Measurements from ENCODE around the gene MORC3.

DNA sequence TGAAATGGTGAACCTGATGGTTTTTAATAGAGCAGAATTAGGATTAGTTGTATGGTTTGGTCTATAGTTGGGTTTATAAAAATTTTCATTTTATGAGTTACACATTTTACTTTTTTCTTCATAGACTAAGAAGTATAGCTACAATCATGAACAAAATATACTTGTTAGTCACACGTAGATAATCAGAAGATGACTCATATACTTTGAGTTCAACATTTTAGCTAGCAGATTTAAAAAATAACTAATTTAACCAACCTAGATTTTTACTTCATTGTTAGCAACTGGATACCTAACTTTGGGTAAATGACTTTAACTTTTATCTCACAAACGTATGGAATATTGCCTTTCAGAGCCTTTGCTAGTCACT, 27.9 kb downstream of the MORC3 start:
- TF ChIP-seq, protein P1, sequence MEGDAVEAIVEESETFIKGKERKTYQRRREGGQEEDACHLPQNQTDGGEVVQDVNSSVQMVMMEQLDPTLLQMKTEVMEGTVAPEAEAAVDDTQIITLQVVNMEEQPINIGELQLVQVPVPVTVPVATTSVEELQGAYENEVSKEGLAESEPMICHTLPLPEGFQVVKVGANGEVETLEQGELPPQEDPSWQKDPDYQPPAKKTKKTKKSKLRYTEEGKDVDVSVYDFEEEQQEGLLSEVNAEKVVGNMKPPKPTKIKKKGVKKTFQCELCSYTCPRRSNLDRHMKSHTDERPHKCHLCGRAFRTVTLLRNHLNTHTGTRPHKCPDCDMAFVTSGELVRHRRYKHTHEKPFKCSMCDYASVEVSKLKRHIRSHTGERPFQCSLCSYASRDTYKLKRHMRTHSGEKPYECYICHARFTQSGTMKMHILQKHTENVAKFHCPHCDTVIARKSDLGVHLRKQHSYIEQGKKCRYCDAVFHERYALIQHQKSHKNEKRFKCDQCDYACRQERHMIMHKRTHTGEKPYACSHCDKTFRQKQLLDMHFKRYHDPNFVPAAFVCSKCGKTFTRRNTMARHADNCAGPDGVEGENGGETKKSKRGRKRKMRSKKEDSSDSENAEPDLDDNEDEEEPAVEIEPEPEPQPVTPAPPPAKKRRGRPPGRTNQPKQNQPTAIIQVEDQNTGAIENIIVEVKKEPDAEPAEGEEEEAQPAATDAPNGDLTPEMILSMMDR (conservative IDR thresholded peaks at IDR 0.05; ENCODE audit: low read length), result no peak
- TF ChIP-seq EZH2phosphoT487 (IDR thresholded peaks at IDR 0.05; ENCODE audit: borderline replicate concordance, low read depth, low read length), result no peak

Measured in OCI-LY7 (cell line).